SW 1271 (cell line): Measurements from ENCODE around the gene PLEKHA7.
A peak's percentile ranks its signal among the peaks of the same experiment; 100 is the strongest.

ENCODE experiments used
- DNase-seq, 2 experiments: peaks; one replicate each; lab custom pipeline; 2025; lab: John Stamatoyannopoulos, UW

The PLEKHA7 gene

GRCh38 chr11:16806791-16807190 lies 207.4 kb downstream of the PLEKHA7 start:
- no peak for DNase-seq

DNA sequence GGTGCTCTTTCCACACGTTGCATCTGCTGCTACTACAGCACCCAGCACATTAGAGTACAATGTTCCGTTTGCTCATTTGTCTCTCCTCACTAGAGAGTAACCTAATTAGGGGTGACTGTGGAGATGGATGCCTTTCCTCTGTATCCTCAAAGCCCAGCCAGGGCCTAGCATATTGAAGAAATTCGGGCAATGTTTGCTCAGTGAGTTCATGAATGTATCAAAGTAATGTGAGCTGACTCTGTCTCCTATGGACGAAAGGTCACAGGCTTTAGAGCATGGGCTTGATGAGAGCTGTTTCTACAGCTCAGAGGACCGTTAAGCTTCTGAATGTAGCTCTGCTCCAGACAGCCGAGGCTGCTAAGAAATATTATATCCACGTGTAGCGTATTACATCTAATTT lies 208.3 kb downstream of the PLEKHA7 start:
- DNase-seq, result no peak

DNA sequence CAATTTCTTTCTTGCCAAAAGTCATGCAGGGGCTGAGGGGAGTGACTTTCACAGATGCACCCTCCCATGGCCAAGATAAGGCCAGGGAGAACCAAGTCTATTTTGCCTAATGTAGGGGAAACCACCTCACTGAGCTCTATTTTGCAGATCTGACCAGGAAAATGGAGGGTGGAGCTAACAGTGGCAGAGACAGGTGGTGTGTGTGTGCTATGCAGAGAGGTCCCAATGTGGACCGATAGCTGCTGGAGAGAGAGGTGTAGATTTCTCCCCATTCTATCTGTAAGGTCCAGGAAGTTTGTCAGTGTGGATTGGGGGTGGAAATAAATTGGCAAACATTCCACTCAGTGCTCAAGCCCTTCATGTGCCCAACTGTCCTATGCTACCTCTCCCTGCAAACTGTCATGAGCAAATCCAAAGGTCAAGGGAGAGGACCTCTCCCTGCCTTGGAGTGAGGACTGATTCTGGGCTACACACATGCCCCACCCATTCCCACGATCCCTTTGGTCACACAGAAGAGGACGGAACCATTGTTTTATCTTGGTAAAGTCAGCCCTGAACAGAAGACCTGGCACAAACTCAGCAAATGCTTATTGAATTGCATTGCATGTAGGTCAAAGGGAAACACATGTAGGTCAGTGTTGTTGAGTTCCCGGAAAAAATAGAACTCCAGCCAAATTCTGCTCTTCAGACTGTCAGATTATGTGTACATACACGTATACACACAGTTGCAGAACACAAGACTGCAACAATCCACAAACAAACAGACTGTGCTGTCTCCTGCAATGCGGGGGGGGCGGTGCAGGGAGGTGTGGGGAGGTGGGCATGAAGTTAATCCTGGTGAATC lies 209.9 kb downstream of the PLEKHA7 start:
- no peak for DNase-seq

GRCh38 chr11:16801288-16801980 lies 212.8 kb downstream of the PLEKHA7 start:
- no peak for DNase-seq

DNA sequence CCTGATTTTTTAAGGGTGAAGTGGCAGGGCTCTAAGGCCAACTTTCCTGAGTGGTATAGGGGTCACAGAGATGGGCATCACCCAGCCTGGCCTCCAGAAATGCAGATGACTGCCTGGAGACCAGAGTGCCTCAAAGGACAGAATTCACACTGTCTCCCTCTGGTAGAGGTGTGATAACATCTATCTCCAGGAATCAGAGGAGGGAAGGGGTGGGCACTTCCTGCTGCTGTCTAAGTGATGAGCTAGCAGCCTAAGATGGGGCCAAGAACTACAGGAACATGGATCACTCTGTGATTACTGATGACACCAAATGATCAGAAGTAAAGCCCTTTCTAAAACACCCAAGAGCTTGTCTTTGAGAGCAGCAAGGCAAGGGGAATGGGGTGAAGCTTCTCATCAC lies 213.8 kb downstream of the PLEKHA7 start:
- no peak for DNase-seq

DNA sequence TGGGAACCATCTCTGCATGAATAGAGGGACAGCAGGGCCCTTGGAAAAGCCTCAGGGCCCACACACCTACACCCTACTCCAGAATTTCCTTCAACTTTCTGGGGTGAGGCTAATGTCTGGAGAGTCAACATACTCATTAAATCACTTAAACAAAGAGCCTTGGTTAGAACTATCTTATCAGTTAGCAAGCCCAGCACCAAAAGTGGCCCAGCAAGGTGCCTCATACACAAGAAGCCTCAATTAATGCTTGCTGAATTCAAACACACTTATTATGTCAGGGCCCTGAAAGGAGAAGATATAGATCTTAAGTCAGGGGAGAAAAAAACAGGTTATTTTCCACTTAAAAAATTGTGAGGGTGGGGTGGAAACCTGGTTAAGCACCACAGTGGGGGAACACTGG lies 214.3 kb downstream of the PLEKHA7 start:
- no peak for DNase-seq

DNA sequence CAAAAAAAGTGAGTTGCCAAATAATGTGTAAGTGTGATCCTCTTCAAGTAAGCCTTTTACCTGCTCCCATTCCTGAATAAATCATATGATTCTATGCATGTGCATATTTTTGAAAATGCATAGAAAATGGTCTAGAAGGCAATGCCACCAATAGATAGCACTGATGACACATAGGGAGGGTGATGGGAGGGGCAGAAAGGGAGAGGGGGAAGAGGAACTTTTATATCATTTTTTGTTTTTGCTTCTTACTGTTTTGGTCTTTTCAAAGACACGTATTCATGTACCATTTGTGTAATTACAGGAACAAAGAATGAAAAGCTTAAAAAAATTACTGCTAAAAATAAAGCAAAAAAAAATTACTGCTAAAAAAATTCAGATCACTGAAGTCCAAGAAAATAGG lies 215.0 kb downstream of the PLEKHA7 start:
- no peak for DNase-seq

DNA sequence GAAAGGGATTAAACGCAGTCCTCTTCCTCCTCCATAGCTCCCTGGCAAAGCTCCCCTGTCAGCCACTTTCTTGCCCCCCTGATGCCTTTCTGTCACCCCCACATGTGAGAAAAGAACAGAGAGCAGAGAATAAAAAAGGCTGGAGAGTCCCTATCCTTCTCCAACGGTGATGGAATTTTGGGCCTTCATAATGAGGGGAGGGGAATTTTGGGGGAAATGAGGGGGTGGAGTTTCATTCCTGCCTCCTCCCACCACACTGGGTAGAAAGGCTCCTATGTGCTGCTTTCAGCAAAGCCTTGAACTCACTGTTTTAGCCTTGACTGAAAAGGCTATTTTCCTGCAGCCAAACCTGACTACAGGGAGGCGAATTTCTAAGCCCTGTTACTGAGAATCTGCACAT lies 216.4 kb downstream of the PLEKHA7 start:
- DNase-seq, result no peak

- no peak for DNase-seq
These were observed 217.9 kb downstream of the PLEKHA7 start for GRCh38 chr11:16796311-16796710.

DNA sequence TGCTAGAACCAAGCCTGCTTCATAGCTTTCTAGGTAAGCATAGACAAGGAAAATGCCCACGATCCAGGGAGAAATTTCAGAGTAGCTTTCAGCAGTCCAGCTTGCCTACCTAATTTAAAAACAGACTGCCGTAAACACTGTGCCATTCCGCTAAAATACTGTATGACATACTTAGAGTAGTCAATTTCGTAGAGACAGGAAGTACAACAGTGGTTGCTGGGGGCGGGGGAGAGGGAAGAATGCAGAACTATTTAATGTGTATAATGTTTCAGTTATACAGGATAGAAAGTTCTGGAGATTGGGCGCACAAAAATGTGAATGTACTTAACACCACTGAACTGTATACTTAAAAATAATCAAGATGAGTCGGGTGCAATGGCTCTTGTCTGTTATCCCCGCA lies 219.1 kb downstream of the PLEKHA7 start:
- DNase-seq, result no peak

GRCh38 chr11:16794047-16794818 lies 220.0 kb downstream of the PLEKHA7 start:
- DNase-seq, result no peak

DNA sequence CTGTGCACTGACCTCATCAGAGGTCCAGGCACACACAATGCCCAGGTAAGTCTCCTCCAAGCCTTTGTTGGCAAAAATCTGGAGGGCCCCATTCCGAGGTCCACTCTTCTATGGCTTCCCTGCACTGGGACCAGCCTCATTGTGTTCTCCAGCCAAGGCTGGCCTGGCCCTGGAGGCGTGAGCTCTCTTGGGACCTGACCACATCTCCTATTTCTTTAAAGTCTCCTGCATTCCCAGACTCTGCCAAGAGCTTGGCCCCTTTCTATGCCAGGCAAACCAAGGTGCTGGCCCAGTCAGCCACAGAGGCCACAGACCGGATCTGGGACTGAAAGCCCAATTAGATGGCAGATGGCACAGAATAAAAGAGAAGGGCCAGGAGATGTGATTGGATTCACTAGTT lies 220.7 kb downstream of the PLEKHA7 start:
- DNase-seq, result no peak

DNA sequence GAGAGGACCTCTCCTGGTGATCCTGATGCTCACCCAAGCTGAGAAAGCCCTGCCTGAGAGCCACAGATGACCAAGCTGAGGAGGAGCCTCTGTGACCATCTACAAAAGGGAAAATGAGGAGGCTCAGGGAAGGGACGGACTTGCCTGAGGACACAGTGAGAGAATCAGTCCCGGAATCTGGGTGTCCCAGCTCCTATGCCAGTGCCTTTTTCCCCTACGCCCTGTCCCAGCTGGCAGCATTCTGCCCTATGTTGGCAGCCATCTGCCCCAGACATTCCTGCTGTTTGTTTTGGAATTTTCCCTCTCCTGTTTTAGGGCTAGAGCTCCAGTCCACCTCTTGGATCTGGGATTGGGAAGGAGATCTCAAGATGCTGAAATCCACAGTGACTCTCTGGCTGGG lies 221.2 kb downstream of the PLEKHA7 start:
- no peak for DNase-seq

DNA sequence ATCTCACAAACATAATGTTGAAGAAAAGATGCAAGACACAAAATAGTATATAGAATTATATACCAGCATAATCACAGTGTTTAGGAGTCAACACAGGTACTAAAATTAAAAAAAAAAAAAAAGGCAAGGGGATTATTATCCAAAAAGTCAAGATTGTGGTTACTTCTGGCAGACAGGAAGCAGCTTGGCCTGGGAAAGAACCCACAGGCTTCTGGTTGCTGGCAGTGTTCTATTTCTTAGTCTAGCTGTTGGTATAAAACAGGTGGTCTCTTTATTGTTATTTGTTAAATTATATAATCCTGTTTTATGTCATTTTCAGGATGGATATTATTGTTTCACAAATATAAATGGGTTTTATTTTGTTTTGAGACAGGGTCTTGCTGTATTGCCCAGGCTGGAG lies 221.8 kb downstream of the PLEKHA7 start:
- DNase-seq, result no peak

- peak; percentile 82 to 89 for DNase-seq
These were observed 222.8 kb downstream of the PLEKHA7 start for GRCh38 chr11:16791191-16791961.

GRCh38 chr11:16790486-16791190 lies 223.6 kb downstream of the PLEKHA7 start:
- no peak for DNase-seq

- DNase-seq, result no peak
These were observed 224.4 kb downstream of the PLEKHA7 start for GRCh38 chr11:16789560-16790485.

- no peak for DNase-seq
These were observed 225.2 kb downstream of the PLEKHA7 start for GRCh38 chr11:16789063-16789420.

DNA sequence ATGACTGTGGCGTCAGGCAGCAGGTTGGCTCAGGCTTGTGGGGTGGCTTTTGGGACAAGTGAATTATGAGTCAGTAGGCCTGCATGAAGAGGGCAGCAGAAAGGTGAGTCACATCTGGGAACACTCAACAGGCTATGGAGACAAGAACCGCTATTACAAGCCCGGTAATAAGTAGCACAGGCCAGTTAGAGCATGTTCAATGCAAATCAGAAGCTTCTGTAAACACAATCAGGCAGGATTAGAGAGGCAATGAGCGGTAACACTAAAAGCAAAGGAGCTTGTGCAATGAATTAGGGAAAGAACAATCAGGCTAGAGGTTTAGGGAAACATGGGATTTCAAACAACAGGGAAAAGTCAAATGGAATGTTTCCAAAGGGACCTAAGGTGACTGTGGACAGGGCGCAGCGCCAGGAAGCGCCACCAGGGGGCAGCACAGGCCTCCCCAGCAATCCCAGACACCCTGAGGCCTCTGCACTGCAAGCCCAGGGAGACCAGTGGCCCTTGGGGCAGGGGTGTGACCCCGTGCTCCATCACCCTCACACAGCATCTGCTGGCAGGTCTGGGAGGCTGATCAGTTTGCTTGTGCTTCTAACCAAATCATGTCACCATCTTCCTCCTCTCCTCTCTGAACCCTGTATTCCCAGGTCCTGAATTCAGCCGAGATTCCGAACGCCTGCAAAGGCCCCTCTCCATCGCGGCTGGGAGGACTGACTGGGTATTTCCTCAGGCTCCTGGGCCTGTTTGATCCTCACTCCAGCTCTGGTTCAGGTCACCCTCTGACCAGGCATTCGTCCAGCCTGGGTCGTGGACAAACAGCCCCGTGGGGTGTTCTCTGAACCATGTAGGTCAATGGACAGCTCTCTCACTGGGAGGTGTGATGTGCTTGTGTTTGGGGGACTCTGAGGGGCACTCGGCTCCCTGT lies 225.8 kb downstream of the PLEKHA7 start:
- DNase-seq, result peak in 1 of 2 experiments; percentile 70
